ENCODE results near the gene EPB41. TPM values are rescaled to one million over a fixed set of nuclear protein-coding genes. Genes with fewer than 3 reads are reported as not detected.
"Not testable (repeated sequence)": the region's sequence is repeated elsewhere in the genome, so short reads cannot be mapped to it uniquely, and the experiment has no call there.

EPB41 gene
- total RNA-seq, result 109 TPM

- DNase-seq (ENCODE audit: low spot score), result peak; percentile 91
These were observed at the start of gene EPB41 for GRCh38 chr1:28914228-28915030. Gene EPB41, plus strand, starts transcription at chr1:28914569. Its CDS starts 72,869 bp downstream, at chr1:28987438.

- DNase-seq (ENCODE audit: low spot score), result no peak
These were observed 49.7 kb upstream of the EPB41 start for GRCh38 chr1:28864695-28865094.

GRCh38 chr1:28865997-28866650, 48.2 kb upstream of the EPB41 start:
- no peak for DNase-seq (ENCODE audit: low spot score)

GRCh38 chr1:28867850-28868249, 46.5 kb upstream of the EPB41 start:
- no peak for DNase-seq (ENCODE audit: low spot score)

GRCh38 chr1:28869952-28870351, 44.4 kb upstream of the EPB41 start:
- DNase-seq (ENCODE audit: low spot score), result no peak

GRCh38 chr1:28871631-28872401, 42.6 kb upstream of the EPB41 start:
- no peak for DNase-seq (ENCODE audit: low spot score)

- DNase-seq (ENCODE audit: low spot score), result not testable (repeated sequence)
These were observed 39.2 kb upstream of the EPB41 start for GRCh38 chr1:28875134-28875533.

- DNase-seq (ENCODE audit: low spot score), result peak; percentile 82
These were observed 37.1 kb upstream of the EPB41 start for GRCh38 chr1:28877132-28877781.

GRCh38 chr1:28878796-28879195, 35.6 kb upstream of the EPB41 start:
- DNase-seq (ENCODE audit: low spot score), result no peak

- peak; percentile 90 for DNase-seq (ENCODE audit: low spot score)
These were observed 32.2 kb upstream of the EPB41 start for GRCh38 chr1:28882009-28882628.

GRCh38 chr1:28883242-28883616, 31.1 kb upstream of the EPB41 start:
- no peak for DNase-seq (ENCODE audit: low spot score)

GRCh38 chr1:28885472-28885877, 28.9 kb upstream of the EPB41 start:
- DNase-seq (ENCODE audit: low spot score), result no peak

GRCh38 chr1:28885977-28886730, 28.2 kb upstream of the EPB41 start:
- DNase-seq (ENCODE audit: low spot score), result no peak

- DNase-seq (ENCODE audit: low spot score), result peak; percentile 89
These were observed 27.5 kb upstream of the EPB41 start for GRCh38 chr1:28886731-28887418.

- no peak for DNase-seq (ENCODE audit: low spot score)
These were observed 26.9 kb upstream of the EPB41 start for GRCh38 chr1:28887419-28887834.

- no peak for DNase-seq (ENCODE audit: low spot score)
These were observed 26.3 kb upstream of the EPB41 start for GRCh38 chr1:28887835-28888682.

- DNase-seq (ENCODE audit: low spot score), result no peak
These were observed 25.5 kb upstream of the EPB41 start for GRCh38 chr1:28888915-28889314.

- no peak for DNase-seq (ENCODE audit: low spot score)
These were observed 25.0 kb upstream of the EPB41 start for GRCh38 chr1:28889357-28889756.

GRCh38 chr1:28890435-28890834, 23.9 kb upstream of the EPB41 start:
- no peak for DNase-seq (ENCODE audit: low spot score)
